ENCODE measurements around the gene NALCN. TPM values are rescaled to one million over a fixed set of nuclear protein-coding genes. Genes with fewer than 3 reads are reported as not detected.
A peak's percentile ranks its signal among the peaks of the same experiment; 100 is the strongest.

The NALCN gene
- total RNA-seq, 1 donor from 2014 or later: 3.5 TPM

DNA sequence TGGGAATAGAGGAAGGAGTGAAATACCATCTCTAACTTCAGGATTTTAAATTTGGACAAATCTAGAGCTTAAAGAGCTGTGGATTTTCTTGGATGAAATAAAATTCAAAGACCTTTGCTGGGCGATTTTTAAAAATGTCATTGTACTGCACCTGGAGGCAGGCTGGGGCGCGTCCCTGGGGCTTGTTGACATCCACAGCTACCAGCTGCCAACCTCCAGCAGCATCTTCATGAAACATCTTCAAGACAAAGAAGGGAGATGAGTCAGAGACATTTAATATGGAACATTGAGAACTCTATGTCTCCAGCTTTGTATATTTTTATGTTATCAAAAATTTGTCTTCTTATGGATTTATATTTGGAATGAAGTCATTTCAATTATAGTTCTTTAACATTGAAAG lies 132.5 kb downstream of the NALCN start:
- DNase-seq: no peak
- TF ChIP-seq, protein P1, sequence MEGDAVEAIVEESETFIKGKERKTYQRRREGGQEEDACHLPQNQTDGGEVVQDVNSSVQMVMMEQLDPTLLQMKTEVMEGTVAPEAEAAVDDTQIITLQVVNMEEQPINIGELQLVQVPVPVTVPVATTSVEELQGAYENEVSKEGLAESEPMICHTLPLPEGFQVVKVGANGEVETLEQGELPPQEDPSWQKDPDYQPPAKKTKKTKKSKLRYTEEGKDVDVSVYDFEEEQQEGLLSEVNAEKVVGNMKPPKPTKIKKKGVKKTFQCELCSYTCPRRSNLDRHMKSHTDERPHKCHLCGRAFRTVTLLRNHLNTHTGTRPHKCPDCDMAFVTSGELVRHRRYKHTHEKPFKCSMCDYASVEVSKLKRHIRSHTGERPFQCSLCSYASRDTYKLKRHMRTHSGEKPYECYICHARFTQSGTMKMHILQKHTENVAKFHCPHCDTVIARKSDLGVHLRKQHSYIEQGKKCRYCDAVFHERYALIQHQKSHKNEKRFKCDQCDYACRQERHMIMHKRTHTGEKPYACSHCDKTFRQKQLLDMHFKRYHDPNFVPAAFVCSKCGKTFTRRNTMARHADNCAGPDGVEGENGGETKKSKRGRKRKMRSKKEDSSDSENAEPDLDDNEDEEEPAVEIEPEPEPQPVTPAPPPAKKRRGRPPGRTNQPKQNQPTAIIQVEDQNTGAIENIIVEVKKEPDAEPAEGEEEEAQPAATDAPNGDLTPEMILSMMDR (IDR thresholded peaks at IDR 0.05): no peak
- Histone ChIP-seq H3K27me3 (no peaks in the 10 kb centered on the region), H3K9me3 (no peaks in the 10 kb centered on the region), H3K36me3 (no peaks in the 10 kb centered on the region), H3K4me1 (no peaks in the 10 kb centered on the region), H3K27ac (no peak overlapping the region), H3K4me3 (no peak overlapping the region)
- intact Hi-C loops (cut with DNase I): no loop called here
- no peak for ATAC-seq

GRCh38 chr13:101272886-101273285 lies 143.4 kb downstream of the NALCN start:
- no peak overlapping the region for H3K27ac ChIP-seq
- no peak for DNase-seq
- no peaks in the 10 kb centered on the region for H3K4me1 ChIP-seq
- ATAC-seq: no peak
- TF ChIP-seq, protein P1 (IDR thresholded peaks at IDR 0.05): no peak
- intact Hi-C loops (cut with DNase I): no loop called here
- no peaks in the 10 kb centered on the region for H3K27me3 ChIP-seq
- no peaks in the 10 kb centered on the region for H3K36me3 ChIP-seq
- no peaks in the 10 kb centered on the region for H3K9me3 ChIP-seq
- H3K4me3 ChIP-seq: no peak overlapping the region

DNA sequence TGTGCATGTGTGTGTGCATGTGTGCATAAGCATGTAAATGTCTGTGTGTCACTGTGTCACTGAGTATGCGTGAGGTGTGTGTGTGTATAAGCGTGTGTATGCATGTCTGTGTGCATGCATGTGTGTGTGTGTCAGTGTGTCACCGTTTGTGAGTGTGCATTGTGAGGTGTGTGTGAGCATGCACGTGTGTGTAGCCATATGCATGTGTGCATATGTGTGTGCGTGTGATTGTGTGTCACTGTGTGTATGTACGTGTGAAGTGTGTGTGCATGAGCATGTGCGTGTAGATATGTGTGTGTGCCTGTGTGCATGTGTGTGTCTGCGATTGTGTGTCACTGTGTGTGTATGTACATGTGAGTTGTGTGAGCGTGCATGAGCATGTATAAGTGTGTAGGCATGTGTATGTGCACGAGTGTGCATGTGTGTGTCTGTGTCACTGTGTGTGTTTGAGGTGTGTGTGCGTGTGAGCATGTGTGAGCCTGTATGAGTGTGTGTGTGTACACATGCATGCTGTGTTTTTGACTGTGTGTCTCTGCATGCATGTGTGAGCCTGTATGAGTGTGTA lies 144.5 kb downstream of the NALCN start:
- Histone ChIP-seq H3K27me3 (no peaks in the 10 kb centered on the region), H3K4me1 (no peaks in the 10 kb centered on the region)
- peak; percentile 21 for ATAC-seq

DNA sequence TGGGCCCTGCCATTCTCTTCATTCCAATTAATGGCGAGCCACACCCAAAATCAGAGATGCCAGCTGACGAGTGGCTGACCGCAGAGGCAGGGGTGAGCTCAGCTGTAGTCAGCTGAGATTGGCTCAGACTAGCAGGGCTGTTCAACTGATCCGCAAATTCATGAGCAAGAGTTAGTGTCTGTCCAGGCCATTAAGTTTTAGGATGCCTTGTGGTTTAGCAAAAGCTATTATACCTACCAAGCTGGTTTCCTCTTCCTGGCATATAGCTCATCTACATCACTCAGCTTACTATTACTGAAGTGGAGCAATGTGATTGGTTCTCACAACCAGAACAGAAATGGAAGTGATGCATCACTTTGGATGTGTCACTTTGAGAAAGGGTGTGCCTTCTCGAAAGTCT lies 148.7 kb downstream of the NALCN start:
- DNase-seq (no peak), ATAC-seq (no peak)
- H3K27ac ChIP-seq: no peak overlapping the region
- no peaks in the 10 kb centered on the region for H3K27me3 ChIP-seq
- intact Hi-C loops (cut with DNase I): no loop called here
- no peak overlapping the region for H3K4me3 ChIP-seq
- no peaks in the 10 kb centered on the region for H3K9me3 ChIP-seq
- no peaks in the 10 kb centered on the region for H3K36me3 ChIP-seq
- H3K4me1 ChIP-seq: no peaks in the 10 kb centered on the region
- TF ChIP-seq, protein P1 (IDR thresholded peaks at IDR 0.05): no peak

More for the DNA sequence above, 144.5 kb downstream of the NALCN start:
- H3K27ac ChIP-seq: no peak overlapping the region
- intact Hi-C loops (cut with DNase I): no loop called here
- H3K9me3 ChIP-seq: no peaks in the 10 kb centered on the region
- no peak overlapping the region for H3K4me3 ChIP-seq
- H3K36me3 ChIP-seq: no peaks in the 10 kb centered on the region
- TF ChIP-seq, protein P1 (IDR thresholded peaks at IDR 0.05): no peak
- DNase-seq: no peak

DNA sequence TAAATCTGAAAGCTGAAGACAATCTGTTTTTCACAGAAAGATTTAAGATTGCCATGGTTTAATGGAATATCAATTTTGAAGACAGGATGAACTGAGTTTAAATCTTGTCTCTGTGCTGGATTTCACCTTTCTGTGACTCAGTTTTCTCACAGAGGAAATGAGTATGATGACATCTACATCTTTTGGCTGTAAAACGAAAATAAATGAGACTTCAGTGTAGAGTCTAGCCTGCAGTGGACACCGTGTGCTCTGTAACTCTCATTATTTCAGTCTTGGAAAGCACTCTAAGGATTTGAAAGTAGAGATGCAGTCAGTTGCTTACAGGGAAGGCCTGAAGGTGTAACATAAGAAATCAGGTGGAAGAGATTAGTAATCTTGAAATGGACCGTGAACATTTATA lies 150.4 kb downstream of the NALCN start:
- H3K36me3 ChIP-seq: no peaks in the 10 kb centered on the region
- no peak for DNase-seq
- H3K4me1 ChIP-seq: no peaks in the 10 kb centered on the region
- no peaks in the 10 kb centered on the region for H3K9me3 ChIP-seq
- no peak overlapping the region for H3K4me3 ChIP-seq
- no peak for ATAC-seq
- H3K27ac ChIP-seq: no peak overlapping the region
- TF ChIP-seq, protein P1 (IDR thresholded peaks at IDR 0.05): no peak
- intact Hi-C loops (cut with DNase I): no loop called here
- no peaks in the 10 kb centered on the region for H3K27me3 ChIP-seq

DNA sequence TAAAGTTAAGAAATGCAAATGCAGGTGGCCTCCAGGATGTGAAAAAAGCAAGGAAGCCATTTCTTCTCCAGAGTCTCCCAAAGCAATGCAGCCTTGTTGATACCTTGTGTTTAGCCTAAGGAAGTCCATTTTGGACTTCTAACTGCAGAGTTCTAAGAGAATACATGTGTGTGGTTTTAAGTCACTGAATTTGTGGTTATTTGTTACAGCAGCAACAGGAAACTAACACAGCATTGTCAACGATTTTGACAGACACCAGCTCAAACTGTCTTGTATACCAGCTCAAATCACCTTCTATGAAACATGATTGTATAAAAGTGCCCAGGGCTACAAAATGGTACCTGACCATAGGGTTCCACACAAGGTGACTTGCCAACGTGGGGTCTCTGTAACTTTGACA lies 151.4 kb downstream of the NALCN start:
- no peaks in the 10 kb centered on the region for H3K9me3 ChIP-seq
- no peaks in the 10 kb centered on the region for H3K27me3 ChIP-seq
- H3K4me3 ChIP-seq: no peak overlapping the region
- no peak overlapping the region for H3K27ac ChIP-seq
- no peak for DNase-seq
- no peaks in the 10 kb centered on the region for H3K36me3 ChIP-seq
- intact Hi-C loops (cut with DNase I): no loop called here
- H3K4me1 ChIP-seq: no peaks in the 10 kb centered on the region
- TF ChIP-seq, protein P1 (IDR thresholded peaks at IDR 0.05): no peak
- ATAC-seq: no peak

Measured in upper lobe of right lung (tissue), 1 donor.